HepG2 (cell line): ENCODE data around the gene MAP1LC3B. TPM values are rescaled to one million over a fixed set of nuclear protein-coding genes. Genes with fewer than 3 reads are reported as not detected.
A peak's percentile ranks its signal among the peaks of the same experiment; 100 is the strongest.
"Not testable (repeated sequence)": the region's sequence is repeated elsewhere in the genome, so short reads cannot be mapped to it uniquely, and the experiment has no call there.

Experiments
- BCL6 ChIP-seq: IDR thresholded peaks from 2 replicates; pipeline ENCODE4 v1.6.1; 2016; ENCODE audit warnings: missing genetic modification reagents, missing compliant biosample characterization
- KDM3A ChIP-seq: IDR thresholded peaks from 2 replicates; pipeline ENCODE4 v1.6.1; 2018; ENCODE audit warnings: low read depth, missing compliant biosample characterization
- MXD4 ChIP-seq: IDR thresholded peaks from 2 replicates; pipeline ENCODE4 v1.6.1; 2016; ENCODE audit warnings: mild to moderate bottlenecking, missing biosample characterization, missing genetic modification reagents
- POLR2A ChIP-seq, 2 experiments: IDR thresholded peaks; 2 replicates each; pipeline ENCODE4 v1.6.1; 2011; ENCODE audit warnings: low read depth in 2 of 2, low read length in 2 of 2, mild to moderate bottlenecking in 1 of 2, moderate library complexity in 1 of 2; ENCODE audit not compliant: insufficient read depth in 1 of 2
- POLR2G ChIP-seq: fragments of 200-400 bp; formaldehyde crosslinking; IDR thresholded peaks from 2 replicates; pipeline ENCODE4 v1.6.1; 2018; ENCODE audit warnings: mild to moderate bottlenecking, low read depth, low read length, moderate library complexity
- SALL1 ChIP-seq: sonication (generic); formaldehyde crosslinking; IDR thresholded peaks from 2 replicates; pipeline ENCODE4 v1.8.0; 2022; ENCODE audit warnings: mild to moderate bottlenecking, missing genetic modification reagents
- SALL2 ChIP-seq: sonication (generic); formaldehyde crosslinking; IDR thresholded peaks from 2 replicates; pipeline ENCODE4 v1.8.1; 2023; ENCODE audit warnings: mild to moderate bottlenecking, missing genetic modification reagents, inconsistent platforms
- SPEN ChIP-seq: sonication (generic); formaldehyde crosslinking; IDR thresholded peaks from 2 replicates; pipeline ENCODE4 v1.5.1; 2020; ENCODE audit warnings: low read depth, mild to moderate bottlenecking, missing genetic modification reagents
- ZHX2 ChIP-seq, 2 experiments: sonication (generic) in 1 of 2; formaldehyde crosslinking in 1 of 2; IDR thresholded peaks; 2 replicates each; pipeline versions ENCODE4 v1.6.1 to v1.9.0; 2014 to 2022; ENCODE audit warnings: antibody characterized with exemption in 1 of 2, borderline replicate concordance in 1 of 2, inconsistent platforms in 1 of 2, low read depth in 1 of 2, missing genetic modification reagents in 1 of 2
- ZNF609 ChIP-seq: sonication (generic); formaldehyde crosslinking; IDR thresholded peaks from 2 replicates; pipeline ENCODE4 v1.4.0; 2020; ENCODE audit warnings: mild to moderate bottlenecking, missing genetic modification reagents, borderline replicate concordance
- ZNF629 ChIP-seq: sonication (generic); formaldehyde crosslinking; conservative IDR thresholded peaks from 2 replicates; pipeline ENCODE4 v1.5.0; 2020; ENCODE audit warnings: missing genetic modification reagents
- ZNF792 ChIP-seq: IDR thresholded peaks from 2 replicates; pipeline ENCODE4 v1.6.1; 2016
- ZSCAN12 ChIP-seq: sonication (generic); formaldehyde crosslinking; IDR thresholded peaks from 2 replicates; pipeline ENCODE4 v1.9.0; 2021; ENCODE audit warnings: mild to moderate bottlenecking, missing genetic modification reagents
- polyA plus RNA-seq, 8 experiments: library from polyadenylated mRNA; depleted of rRNA in 3 of 8; stranded (reverse) in 7 of 8; unstranded in 1 of 8; fragments of >200 nt; fragmentation: Illumina TruSeq in 4 of 8; extraction: Trizol in 4 of 8; gene quantifications; 2 replicates each; pipeline versions ENCODE4 v1.2.1 to v1.2.3, GENCODE V29; 2011 to 2016; ENCODE audit warnings: low read depth in 4 of 8, missing spikeins in 1 of 8, mixed read lengths in 1 of 8; ENCODE audit not compliant: insufficient read depth in 1 of 8
- total RNA-seq, 5 experiments: library from RNA; depleted of rRNA; stranded (reverse); fragments of >200 nt; fragmentation: Illumina TruSeq; extraction: Trizol; gene quantifications; 2 replicates each; pipeline ENCODE4 v1.2.3, GENCODE V29; 2016; ENCODE audit warnings: low read depth in 1 of 5
- TF ChIP-seq, protein P1 (sequence below): IDR thresholded peaks from 2 replicates; pipeline ENCODE4 v1.6.1; 2016; ENCODE audit warnings: mild to moderate bottlenecking
- TF ChIP-seq, protein P2 (sequence below): IDR thresholded peaks from 2 replicates; pipeline ENCODE4 v1.6.1; 2016

MAP1LC3B gene
- total and polyA plus RNA-seq, 2 of the 13 experiments (the other 11 are each of a cell fraction or from before 2014, with no cell fraction given), result 15.7 to 37.4 TPM

GRCh38 chr16:87379312-87379752 lies 12.8 kb upstream of the MAP1LC3B start (continued):
- TF ChIP-seq ZNF609 (CRISPR knock-in tag) (peak; percentile 60; the same call in 1 of the 2 replicates), SALL1 (CRISPR knock-in tag) (peak; percentile 64), BCL6 (peak; percentile 94), ZNF629 (CRISPR knock-in tag) (0 out of 2 replicates have a peak, but pooled peaks have one; percentile 8), SALL2 (CRISPR knock-in tag) (0 out of 2 replicates have a peak, but pooled peaks have one; percentile 54), ZSCAN12 (0 out of 2 replicates have a peak, but pooled peaks have one; percentile 67), MXD4 (CRISPR knock-in tag) (peak; percentile 58; the same call in 1 of the 2 replicates), POLR2G (peak; percentile 62), POLR2A (IDR thresholded peaks at IDR 0.05; ENCODE audit: insufficient read depth in 1 of 2, low read depth in 2 of 2, low read length in 2 of 2) (peak in 1 of 2 experiments; percentile 48; a peak in 1 of 4 replicates), ZNF792 (peak; percentile 46; the same call in 1 of the 2 replicates), KDM3A (CRISPR knock-in tag) (peak; percentile 69; the same call in 1 of the 2 replicates), ZHX2 (IDR thresholded peaks at IDR 0.05; ENCODE audit: low read depth) (0 out of 2 replicates have a peak, but pooled peaks have one; percentile 21), SPEN (peak; percentile 63; the same call in 1 of the 2 replicates)
- TF ChIP-seq, protein P1, sequence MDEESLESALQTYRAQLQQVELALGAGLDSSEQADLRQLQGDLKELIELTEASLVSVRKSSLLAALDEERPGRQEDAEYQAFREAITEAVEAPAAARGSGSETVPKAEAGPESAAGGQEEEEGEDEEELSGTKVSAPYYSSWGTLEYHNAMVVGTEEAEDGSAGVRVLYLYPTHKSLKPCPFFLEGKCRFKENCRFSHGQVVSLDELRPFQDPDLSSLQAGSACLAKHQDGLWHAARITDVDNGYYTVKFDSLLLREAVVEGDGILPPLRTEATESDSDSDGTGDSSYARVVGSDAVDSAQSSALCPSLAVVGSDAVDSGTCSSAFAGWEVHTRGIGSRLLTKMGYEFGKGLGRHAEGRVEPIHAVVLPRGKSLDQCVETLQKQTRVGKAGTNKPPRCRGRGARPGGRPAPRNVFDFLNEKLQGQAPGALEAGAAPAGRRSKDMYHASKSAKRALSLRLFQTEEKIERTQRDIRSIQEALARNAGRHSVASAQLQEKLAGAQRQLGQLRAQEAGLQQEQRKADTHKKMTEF (CRISPR knock-in tag), result peak; percentile 50
- TF ChIP-seq, protein P2, sequence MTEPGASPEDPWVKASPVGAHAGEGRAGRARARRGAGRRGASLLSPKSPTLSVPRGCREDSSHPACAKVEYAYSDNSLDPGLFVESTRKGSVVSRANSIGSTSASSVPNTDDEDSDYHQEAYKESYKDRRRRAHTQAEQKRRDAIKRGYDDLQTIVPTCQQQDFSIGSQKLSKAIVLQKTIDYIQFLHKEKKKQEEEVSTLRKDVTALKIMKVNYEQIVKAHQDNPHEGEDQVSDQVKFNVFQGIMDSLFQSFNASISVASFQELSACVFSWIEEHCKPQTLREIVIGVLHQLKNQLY (CRISPR knock-in tag), result peak; percentile 60; the same call in 1 of the 2 replicates
- not testable (repeated sequence) for TF ChIP-seq ZHX2 (CRISPR knock-in tag; IDR thresholded peaks at IDR 0.05; ENCODE audit: borderline replicate concordance)
